Mesothelial cell of epicardium (in vitro differentiated cells): ENCODE results near the gene C19orf47. TPM values are rescaled to one million over a fixed set of nuclear protein-coding genes. Genes with fewer than 3 reads are reported as not detected.

Source experiments
- DNase-seq, 2 experiments: peaks; one replicate each; pipeline ENCODE4 v3.0.0; 2021; ENCODE audit warnings: low spot score in 2 of 2; ENCODE audit not compliant: unreplicated experiment in 2 of 2
- H3K27ac Mint-ChIP-seq: 2 replicates; pipeline ENCODE4 v1.8.0; 2021; ENCODE audit warnings: mixed read lengths
- H3K27me3 Mint-ChIP-seq: 2 replicates; pipeline ENCODE4 v1.8.0; 2021; ENCODE audit warnings: low read depth, mixed read lengths
- H3K36me3 Mint-ChIP-seq: 2 replicates; pipeline ENCODE4 v1.8.0; 2021; ENCODE audit warnings: mixed read lengths
- H3K4me1 Mint-ChIP-seq: 2 replicates; pipeline ENCODE4 v1.8.0; 2021; ENCODE audit warnings: mixed read lengths
- H3K4me3 Mint-ChIP-seq: 2 replicates; pipeline ENCODE4 v1.8.0; 2021; ENCODE audit warnings: mild to moderate bottlenecking, moderate library complexity, mixed read lengths
- H3K9me3 Mint-ChIP-seq: 2 replicates; pipeline ENCODE4 v1.8.0; 2021; ENCODE audit warnings: mixed read lengths
- total RNA-seq: library from RNA; stranded (reverse); gene quantifications from 3 replicates; pipeline ENCODE4 v1.2.1, GENCODE V29; 2021
- TF ChIP-seq, protein P1 (sequence below): fragments of 200-600 bp; sonication (generic); IDR thresholded peaks from one replicate; pipeline ENCODE4 v1.5.0; 2021; ENCODE audit warnings: antibody characterized with exemption; ENCODE audit not compliant: unreplicated experiment

C19orf47 gene
- total RNA-seq, 1 donor from 2014 or later = 17.8 TPM

DNA sequence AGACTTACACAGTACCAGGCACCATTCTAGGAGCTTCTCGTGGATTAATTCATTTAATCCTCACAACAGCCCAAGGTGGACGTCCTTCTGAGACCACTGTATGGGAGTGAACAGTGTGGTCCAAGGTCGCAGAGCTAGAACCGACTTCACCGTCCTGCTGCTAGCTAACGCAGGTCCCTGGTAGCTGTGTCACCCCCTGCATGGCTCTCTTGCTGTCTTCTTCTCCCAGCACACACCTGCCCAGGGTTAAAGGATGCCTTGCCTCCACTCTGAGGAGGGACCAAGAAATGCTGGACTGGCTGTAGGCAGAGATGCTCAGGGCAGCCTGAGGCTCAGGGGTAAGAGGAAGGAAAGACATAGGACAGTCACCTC, 66.0 kb downstream of the C19orf47 start:
- Mint-ChIP-seq H3K27me3 (no peaks in the 10 kb centered on the region), H3K4me3 (no peak overlapping the region), H3K27ac (no peak overlapping the region), H3K4me1 (peaks cover 65% of the 10 kb centered on the region), H3K36me3 (no peaks in the 10 kb centered on the region), H3K9me3 (no peaks in the 10 kb centered on the region)
- DNase-seq = no peak
- TF ChIP-seq, protein P1, sequence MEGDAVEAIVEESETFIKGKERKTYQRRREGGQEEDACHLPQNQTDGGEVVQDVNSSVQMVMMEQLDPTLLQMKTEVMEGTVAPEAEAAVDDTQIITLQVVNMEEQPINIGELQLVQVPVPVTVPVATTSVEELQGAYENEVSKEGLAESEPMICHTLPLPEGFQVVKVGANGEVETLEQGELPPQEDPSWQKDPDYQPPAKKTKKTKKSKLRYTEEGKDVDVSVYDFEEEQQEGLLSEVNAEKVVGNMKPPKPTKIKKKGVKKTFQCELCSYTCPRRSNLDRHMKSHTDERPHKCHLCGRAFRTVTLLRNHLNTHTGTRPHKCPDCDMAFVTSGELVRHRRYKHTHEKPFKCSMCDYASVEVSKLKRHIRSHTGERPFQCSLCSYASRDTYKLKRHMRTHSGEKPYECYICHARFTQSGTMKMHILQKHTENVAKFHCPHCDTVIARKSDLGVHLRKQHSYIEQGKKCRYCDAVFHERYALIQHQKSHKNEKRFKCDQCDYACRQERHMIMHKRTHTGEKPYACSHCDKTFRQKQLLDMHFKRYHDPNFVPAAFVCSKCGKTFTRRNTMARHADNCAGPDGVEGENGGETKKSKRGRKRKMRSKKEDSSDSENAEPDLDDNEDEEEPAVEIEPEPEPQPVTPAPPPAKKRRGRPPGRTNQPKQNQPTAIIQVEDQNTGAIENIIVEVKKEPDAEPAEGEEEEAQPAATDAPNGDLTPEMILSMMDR = no peak

DNA sequence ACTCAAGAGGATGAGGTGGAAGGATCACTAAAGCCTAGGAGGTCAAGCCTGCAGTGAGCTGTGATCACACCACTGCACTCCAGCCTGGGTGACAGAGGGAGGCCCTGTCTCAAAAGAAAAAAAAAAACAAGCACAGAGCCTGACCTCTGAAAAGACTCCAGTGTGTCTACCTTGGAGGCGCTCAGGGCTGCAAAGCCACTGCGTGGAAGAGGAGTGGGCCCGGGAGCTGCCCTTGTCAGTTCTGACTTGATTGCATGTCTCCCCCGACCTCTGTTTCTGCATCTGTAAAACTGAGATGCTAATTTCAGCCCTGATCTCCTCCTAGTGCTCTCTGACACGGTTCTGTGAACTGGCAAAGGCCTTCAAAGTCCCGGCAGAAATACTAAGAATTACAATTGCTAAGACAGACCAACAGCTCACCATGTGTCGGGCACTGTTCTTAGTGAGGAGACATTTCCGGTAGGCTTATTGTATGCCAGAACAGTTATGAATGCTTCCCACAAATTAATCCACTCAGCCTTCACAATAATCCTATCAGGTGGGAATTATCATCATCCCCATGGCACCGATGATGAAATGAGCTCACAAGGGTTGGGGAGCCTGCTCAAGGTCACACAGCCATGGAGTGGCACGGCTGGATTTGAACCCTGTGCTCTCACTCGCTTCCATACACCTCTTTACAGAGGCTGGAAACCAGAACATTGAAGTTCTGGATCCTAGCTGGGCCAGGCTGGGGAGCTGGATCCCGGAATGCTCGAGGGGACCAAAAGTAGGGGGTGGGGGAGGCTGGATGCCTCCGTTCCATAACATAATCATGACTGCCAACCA, 66.6 kb downstream of the C19orf47 start:
- Mint-ChIP-seq H3K4me3 (no peak overlapping the region), H3K27ac (no peak overlapping the region), H3K27me3 (no peaks in the 10 kb centered on the region), H3K9me3 (no peaks in the 10 kb centered on the region), H3K4me1 (peaks cover 63% of the 10 kb centered on the region), H3K36me3 (no peaks in the 10 kb centered on the region)
- DNase-seq = no peak
- TF ChIP-seq, protein P1 = no peak

GRCh38 chr19:40280608-40281221, 67.5 kb downstream of the C19orf47 start:
- Mint-ChIP-seq H3K36me3 (no peaks in the 10 kb centered on the region), H3K27ac (peak overlapping the region; percentile 48), H3K9me3 (no peaks in the 10 kb centered on the region), H3K4me3 (no peak overlapping the region), H3K4me1 (peaks cover 57% of the 10 kb centered on the region), H3K27me3 (no peaks in the 10 kb centered on the region)
- no peak for DNase-seq
- TF ChIP-seq, protein P1 = no peak

DNA sequence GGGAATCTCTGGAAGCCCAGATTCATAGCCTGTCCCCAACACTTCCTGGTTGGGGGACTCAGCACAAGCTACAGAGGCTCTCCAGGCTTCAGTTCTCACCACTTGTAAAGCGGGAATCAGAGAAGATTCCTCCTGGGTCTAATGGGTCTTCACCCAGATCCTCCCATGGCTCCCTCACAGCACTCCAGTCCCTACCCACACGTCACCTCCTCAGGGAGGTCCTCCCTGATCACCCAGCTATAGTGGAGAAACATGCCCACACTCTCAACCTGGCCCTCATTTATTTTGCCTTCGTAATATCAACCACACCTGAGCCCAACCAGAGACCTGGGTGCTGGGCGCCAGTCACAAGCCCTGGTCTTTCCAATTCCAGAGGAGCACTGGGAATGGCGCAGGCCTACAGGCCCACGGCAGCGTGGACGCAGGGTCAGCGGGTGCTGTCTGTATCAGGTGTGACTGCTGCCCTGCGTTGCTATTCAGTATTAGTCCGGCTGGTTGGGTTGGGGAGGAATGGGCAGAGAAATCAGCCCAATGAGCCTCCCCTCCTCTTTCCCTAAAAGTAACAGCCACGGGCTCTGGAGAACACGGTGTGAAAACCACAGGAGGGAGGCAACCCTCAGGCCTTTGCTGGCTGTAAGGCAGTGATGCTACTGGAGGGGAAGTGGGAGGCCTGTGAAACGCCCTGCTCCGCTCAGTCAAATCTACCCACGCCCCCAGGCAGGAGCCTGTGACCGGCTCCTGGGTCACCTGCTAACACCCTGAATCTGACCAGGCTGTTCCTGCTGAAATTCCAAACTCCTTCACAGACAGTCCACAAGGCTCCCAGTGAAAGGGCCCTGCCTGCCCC, 68.2 kb downstream of the C19orf47 start:
- no peaks in the 10 kb centered on the region for H3K27me3 Mint-ChIP-seq
- H3K4me1 Mint-ChIP-seq = peaks cover 57% of the 10 kb centered on the region

GRCh38 chr19:40279120-40279551, 69.1 kb downstream of the C19orf47 start:
- TF ChIP-seq, protein P1 = no peak
- no peaks in the 10 kb centered on the region for H3K9me3 Mint-ChIP-seq
- peak overlapping the region; percentile 48 for H3K27ac Mint-ChIP-seq
- DNase-seq = no peak
- H3K27me3 Mint-ChIP-seq = no peaks in the 10 kb centered on the region
- H3K4me1 Mint-ChIP-seq = peaks cover 53% of the 10 kb centered on the region
- no peak overlapping the region for H3K4me3 Mint-ChIP-seq
- H3K36me3 Mint-ChIP-seq = no peaks in the 10 kb centered on the region

More for the DNA sequence above, 68.2 kb downstream of the C19orf47 start:
- TF ChIP-seq, protein P1 = no peak
- DNase-seq = no peak
- Mint-ChIP-seq H3K27ac (peak overlapping the region; percentile 48), H3K36me3 (no peaks in the 10 kb centered on the region), H3K9me3 (no peaks in the 10 kb centered on the region), H3K4me3 (no peak overlapping the region)
